Mesothelial cell of epicardium (in vitro differentiated cells): ENCODE results near the gene CEP164. TPM values are rescaled to one million over a fixed set of nuclear protein-coding genes. Genes with fewer than 3 reads are reported as not detected.

Experiments used
- DNase-seq, 2 experiments: peaks; one replicate each; pipeline ENCODE4 v3.0.0; 2021; ENCODE audit warnings: low spot score in 2 of 2; ENCODE audit not compliant: unreplicated experiment in 2 of 2
- H3K27ac Mint-ChIP-seq: 2 replicates; pipeline ENCODE4 v1.8.0; 2021; ENCODE audit warnings: mixed read lengths
- H3K27me3 Mint-ChIP-seq: 2 replicates; pipeline ENCODE4 v1.8.0; 2021; ENCODE audit warnings: low read depth, mixed read lengths
- H3K36me3 Mint-ChIP-seq: 2 replicates; pipeline ENCODE4 v1.8.0; 2021; ENCODE audit warnings: mixed read lengths
- H3K4me1 Mint-ChIP-seq: 2 replicates; pipeline ENCODE4 v1.8.0; 2021; ENCODE audit warnings: mixed read lengths
- H3K4me3 Mint-ChIP-seq: 2 replicates; pipeline ENCODE4 v1.8.0; 2021; ENCODE audit warnings: mild to moderate bottlenecking, moderate library complexity, mixed read lengths
- H3K9me3 Mint-ChIP-seq: 2 replicates; pipeline ENCODE4 v1.8.0; 2021; ENCODE audit warnings: mixed read lengths
- total RNA-seq: library from RNA; stranded (reverse); gene quantifications from 3 replicates; pipeline ENCODE4 v1.2.1, GENCODE V29; 2021
- TF ChIP-seq, protein P1 (sequence below): fragments of 200-600 bp; sonication (generic); IDR thresholded peaks from one replicate; pipeline ENCODE4 v1.5.0; 2021; ENCODE audit warnings: antibody characterized with exemption; ENCODE audit not compliant: unreplicated experiment

The CEP164 gene
- total RNA-seq, 1 donor from 2014 or later: 51.1 TPM

DNA sequence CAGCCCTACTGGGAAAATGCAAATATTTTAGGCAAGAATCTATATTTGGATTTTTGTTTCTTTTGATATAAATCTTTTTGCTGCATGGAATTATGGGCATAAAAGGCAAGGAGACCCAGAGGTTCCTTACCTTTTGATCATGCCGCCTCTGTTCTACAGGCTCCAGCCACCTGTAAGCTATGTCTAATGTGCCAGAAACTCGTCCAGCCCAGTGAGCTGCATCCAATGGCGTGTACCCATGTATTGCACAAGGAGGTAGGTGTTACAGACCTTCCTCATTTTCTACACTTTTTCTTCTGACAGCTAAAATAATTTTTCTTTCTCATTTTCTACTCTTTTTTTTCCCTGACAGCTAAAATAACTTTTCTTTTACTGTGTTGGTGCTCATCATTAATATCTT is 44.7 kb upstream of the CEP164 start:
- TF ChIP-seq, protein P1, sequence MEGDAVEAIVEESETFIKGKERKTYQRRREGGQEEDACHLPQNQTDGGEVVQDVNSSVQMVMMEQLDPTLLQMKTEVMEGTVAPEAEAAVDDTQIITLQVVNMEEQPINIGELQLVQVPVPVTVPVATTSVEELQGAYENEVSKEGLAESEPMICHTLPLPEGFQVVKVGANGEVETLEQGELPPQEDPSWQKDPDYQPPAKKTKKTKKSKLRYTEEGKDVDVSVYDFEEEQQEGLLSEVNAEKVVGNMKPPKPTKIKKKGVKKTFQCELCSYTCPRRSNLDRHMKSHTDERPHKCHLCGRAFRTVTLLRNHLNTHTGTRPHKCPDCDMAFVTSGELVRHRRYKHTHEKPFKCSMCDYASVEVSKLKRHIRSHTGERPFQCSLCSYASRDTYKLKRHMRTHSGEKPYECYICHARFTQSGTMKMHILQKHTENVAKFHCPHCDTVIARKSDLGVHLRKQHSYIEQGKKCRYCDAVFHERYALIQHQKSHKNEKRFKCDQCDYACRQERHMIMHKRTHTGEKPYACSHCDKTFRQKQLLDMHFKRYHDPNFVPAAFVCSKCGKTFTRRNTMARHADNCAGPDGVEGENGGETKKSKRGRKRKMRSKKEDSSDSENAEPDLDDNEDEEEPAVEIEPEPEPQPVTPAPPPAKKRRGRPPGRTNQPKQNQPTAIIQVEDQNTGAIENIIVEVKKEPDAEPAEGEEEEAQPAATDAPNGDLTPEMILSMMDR: no peak
- no peaks in the 10 kb centered on the region for H3K27me3 Mint-ChIP-seq
- no peak overlapping the region for H3K27ac Mint-ChIP-seq
- H3K9me3 Mint-ChIP-seq: no peaks in the 10 kb centered on the region
- peaks cover 31% of the 10 kb centered on the region for H3K36me3 Mint-ChIP-seq
- H3K4me1 Mint-ChIP-seq: peaks cover 24% of the 10 kb centered on the region
- DNase-seq: no peak
- no peak overlapping the region for H3K4me3 Mint-ChIP-seq

DNA sequence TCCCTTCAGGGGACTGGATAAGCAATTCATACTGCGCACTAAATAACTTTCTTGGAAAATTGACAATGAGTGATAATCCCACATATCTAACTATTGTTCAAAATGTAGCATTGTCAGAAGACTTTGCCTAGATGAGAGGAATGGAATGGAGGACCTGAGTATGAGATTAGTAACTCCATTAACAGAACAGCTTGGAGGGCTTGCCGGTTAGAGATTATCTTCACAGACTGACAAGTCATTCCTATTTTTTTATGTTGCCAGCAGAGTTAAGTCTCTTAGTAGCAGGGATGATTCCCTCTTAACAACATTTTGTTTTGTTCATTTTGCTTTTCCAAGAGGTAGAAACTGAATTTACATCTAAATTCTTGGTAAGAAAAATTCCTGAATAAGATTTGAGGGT is 43.6 kb upstream of the CEP164 start:
- H3K27me3 Mint-ChIP-seq: no peaks in the 10 kb centered on the region
- H3K4me1 Mint-ChIP-seq: peaks cover 20% of the 10 kb centered on the region
- H3K4me3 Mint-ChIP-seq: no peak overlapping the region
- no peak for DNase-seq
- H3K27ac Mint-ChIP-seq: no peak overlapping the region
- no peaks in the 10 kb centered on the region for H3K9me3 Mint-ChIP-seq
- peaks cover 38% of the 10 kb centered on the region for H3K36me3 Mint-ChIP-seq
- TF ChIP-seq, protein P1: no peak

DNA sequence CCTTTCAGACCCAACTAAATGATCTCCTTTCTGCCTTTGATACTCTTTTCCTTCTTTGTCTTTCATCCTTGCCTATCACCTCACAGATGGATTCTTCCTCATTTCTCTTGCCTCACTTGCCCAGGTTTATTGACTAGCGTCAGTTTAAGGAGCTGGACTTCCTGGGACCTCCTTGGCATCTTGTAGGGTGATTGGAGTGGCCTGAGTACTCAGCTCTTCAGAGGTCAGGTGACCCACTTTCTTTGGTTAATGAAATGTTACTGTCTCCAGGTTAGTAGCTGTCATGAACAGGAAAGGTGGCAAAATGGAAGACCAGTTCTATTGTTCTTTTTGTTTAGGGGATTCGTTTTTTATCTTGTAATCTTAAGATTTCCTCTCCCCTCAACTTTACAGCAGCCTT is 41.1 kb upstream of the CEP164 start:
- Mint-ChIP-seq H3K4me3 (no peak overlapping the region), H3K4me1 (peaks cover 2% of the 10 kb centered on the region), H3K27ac (no peak overlapping the region), H3K27me3 (no peaks in the 10 kb centered on the region), H3K36me3 (peaks cover 52% of the 10 kb centered on the region), H3K9me3 (no peaks in the 10 kb centered on the region)
- TF ChIP-seq, protein P1: no peak
- DNase-seq: no peak

DNA sequence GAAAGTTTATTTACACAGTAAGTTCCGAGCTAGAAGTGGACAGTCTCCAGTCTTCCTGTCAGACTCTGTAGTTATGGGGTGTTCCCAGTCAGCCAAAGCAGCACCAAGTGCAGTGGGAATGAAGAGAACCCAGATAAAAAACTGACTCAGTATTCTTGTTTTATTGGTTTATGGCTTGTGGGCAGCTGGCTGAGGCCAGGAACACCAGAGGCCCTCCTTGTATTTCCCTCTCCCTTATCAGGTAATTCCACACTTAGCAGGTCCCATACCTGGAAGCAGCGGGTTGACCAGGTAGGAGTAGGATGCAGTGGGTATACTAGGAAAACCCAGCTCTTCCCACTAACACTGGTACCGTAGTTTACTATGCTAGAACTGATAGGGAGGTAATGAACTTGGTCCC is 40.0 kb upstream of the CEP164 start:
- Mint-ChIP-seq H3K27ac (no peak overlapping the region), H3K4me1 (no peaks in the 10 kb centered on the region), H3K36me3 (peaks cover 45% of the 10 kb centered on the region)

DNA sequence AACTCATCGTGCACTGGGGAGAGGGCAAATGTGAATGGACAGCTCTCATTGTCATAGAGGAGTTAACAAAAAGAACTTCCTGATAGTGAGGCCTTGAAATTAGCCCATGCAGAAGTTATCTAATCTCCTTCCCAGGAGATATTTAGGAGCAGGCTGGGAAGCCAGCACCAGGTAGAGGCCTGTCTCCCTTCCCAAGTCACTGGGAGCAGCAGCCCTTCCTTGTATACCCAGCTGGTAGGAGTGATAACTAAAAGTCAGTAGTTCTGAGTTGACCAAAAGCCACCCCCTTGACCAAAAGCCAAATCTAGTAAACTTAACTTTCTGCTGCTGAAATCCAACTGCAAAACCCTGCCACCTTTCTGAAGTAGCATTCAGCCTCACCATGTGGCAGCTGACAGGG is 37.9 kb upstream of the CEP164 start:
- no peak for DNase-seq
- Mint-ChIP-seq H3K4me1 (no peaks in the 10 kb centered on the region), H3K27ac (no peak overlapping the region), H3K9me3 (no peaks in the 10 kb centered on the region), H3K4me3 (no peak overlapping the region), H3K27me3 (no peaks in the 10 kb centered on the region), H3K36me3 (peaks cover 46% of the 10 kb centered on the region)
- TF ChIP-seq, protein P1: no peak

More for the DNA sequence above, 40.0 kb upstream of the CEP164 start:
- no peaks in the 10 kb centered on the region for H3K9me3 Mint-ChIP-seq
- TF ChIP-seq, protein P1: no peak
- no peak overlapping the region for H3K4me3 Mint-ChIP-seq
- DNase-seq: no peak
- no peaks in the 10 kb centered on the region for H3K27me3 Mint-ChIP-seq

DNA sequence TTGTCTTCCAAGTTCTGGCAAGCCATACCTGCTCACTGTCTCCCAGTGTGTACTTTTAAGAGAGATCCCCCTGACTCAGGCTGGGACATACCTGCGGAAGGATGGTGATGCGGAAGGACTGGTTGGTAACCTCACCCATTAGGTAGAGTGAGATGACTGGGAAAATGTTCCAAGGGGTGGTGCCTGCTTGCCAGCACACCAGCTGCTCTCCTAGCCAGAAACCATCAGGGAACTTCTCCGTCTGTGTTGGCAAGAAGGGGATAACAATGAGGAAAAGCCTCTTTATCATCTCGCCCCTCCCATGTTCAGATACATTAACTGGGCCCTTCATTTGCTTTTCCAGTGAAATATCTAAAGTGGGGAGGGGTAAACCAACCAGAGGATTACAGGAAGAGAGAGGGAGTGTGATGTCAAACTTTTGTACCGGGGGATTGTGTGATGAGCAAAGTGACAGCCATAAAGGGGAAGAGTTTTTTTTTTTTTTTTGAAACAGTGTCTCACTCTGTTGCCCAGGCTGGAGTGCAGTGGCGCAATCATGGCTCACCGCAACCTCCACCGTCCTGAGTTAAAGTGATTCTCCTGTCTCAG is 36.8 kb upstream of the CEP164 start, which contains the start of gene BACE1-AS:
BACE1-AS (plus strand) TSS at position 538 of the 588 bp plus-strand sequence.
- DNase-seq: no peak
- Mint-ChIP-seq H3K27me3 (no peaks in the 10 kb centered on the region), H3K4me3 (no peak within 1 kb of the TSS), H3K4me1 (no peaks in the 10 kb centered on the region), H3K27ac (no peak within 1 kb of the TSS), H3K9me3 (no peaks in the 10 kb centered on the region), H3K36me3 (peaks cover 47% of the 10 kb centered on the region)
- TF ChIP-seq, protein P1: no peak
